Activated CD4-positive, alpha-beta T cell treated with anti-CD3 and anti-CD28 coated beads for 36 hours (primary cell): ENCODE data around the gene RRP7A. TPM values are rescaled to one million over a fixed set of nuclear protein-coding genes. Genes with fewer than 3 reads are reported as not detected.

Source experiments
- ATAC-seq: fragments of 200-7000 bp; cut with Tn5 transposase; one replicate; pipeline ENCODE4 v1.10.0; 2021; ENCODE audit warnings: mild to moderate bottlenecking, moderate library complexity
- CTCF ChIA-PET: fragments of 350-600 bp; sonication (Branson Sonifier 250); formaldehyde crosslinking; loops from one replicate; lab custom pipeline; 2021; ENCODE audit warnings: antibody characterized with exemption; lab: Charles Lee
- POLR2A ChIA-PET: fragments of 350-600 bp; sonication (Branson Sonifier 250); formaldehyde crosslinking; loops from one replicate; lab custom pipeline; 2021; ENCODE audit warnings: antibody characterized with exemption, inconsistent platforms; lab: Charles Lee
- DNase-seq: peaks from one replicate; pipeline ENCODE4 v3.0.0-alpha.2; 2020
- H3K27ac Mint-ChIP-seq: one replicate; pipeline ENCODE4 v1.8.0; 2021; ENCODE audit warnings: mixed read lengths
- H3K27me3 Mint-ChIP-seq: one replicate; pipeline ENCODE4 v1.8.0; 2021; ENCODE audit warnings: mixed read lengths
- H3K36me3 Mint-ChIP-seq: one replicate; pipeline ENCODE4 v1.8.0; 2021; ENCODE audit warnings: low read depth, mixed read lengths
- H3K4me1 Mint-ChIP-seq: one replicate; pipeline ENCODE4 v1.8.0; 2021; ENCODE audit warnings: mixed read lengths
- H3K4me3 Mint-ChIP-seq: one replicate; pipeline ENCODE4 v1.8.0; 2021; ENCODE audit warnings: mild to moderate bottlenecking, moderate library complexity, mixed read lengths
- H3K9me3 Mint-ChIP-seq: one replicate; pipeline ENCODE4 v1.8.0; 2021; ENCODE audit warnings: low read depth, mixed read lengths
- intact Hi-C, 2 experiments: fragments of 100-400 bp; cut with DNase I in 1 of 2; cut with micrococcal nuclease in 1 of 2; formaldehyde crosslinking; loops; one replicate each; pipeline versions ENCODE4 v1.14.2 to v1.15.1; 2022 to 2024; cut with DNase I, micrococcal nuclease
- total RNA-seq, 2 experiments: library from RNA; stranded (reverse); gene quantifications; one replicate each; pipeline ENCODE4 v1.2.3, GENCODE V29; 2021

Gene RRP7A
- total RNA-seq, 2 experiments from 2014 or later, result 95.6 to 98.1 TPM

DNA sequence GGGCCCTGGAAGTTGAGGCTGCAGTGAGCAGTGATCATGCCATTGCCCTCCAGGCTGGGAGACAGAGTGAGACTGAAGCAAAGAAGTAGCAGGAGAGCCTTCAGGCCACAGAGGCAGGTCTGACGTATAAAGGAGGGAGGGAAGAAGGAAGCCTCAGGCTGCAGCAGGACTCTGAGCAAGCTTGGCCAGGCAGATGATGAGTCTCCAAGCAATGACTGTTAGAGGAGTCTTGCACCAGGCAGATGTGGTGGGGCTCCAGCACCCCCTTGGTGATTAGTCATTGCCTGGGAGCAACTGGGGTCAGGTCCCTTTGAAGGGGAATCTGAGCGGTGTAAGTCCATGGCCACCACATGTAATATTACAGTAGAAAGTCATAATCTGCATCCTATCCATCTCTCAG lies 50.8 kb downstream of the RRP7A start:
- Mint-ChIP-seq H3K27ac (no peak overlapping the region), H3K27me3 (peaks cover 2% of the 10 kb centered on the region), H3K4me1 (no peaks in the 10 kb centered on the region), H3K36me3 (no peaks in the 10 kb centered on the region), H3K9me3 (no peaks in the 10 kb centered on the region), H3K4me3 (no peak overlapping the region)
- DNase-seq (no peak), ATAC-seq (no peak)
- CTCF ChIA-PET, result no interaction called here
- intact Hi-C loops, result no loop called here
- POLR2A ChIA-PET, result interaction anchor here (0.6 kb wide), 1 partner anchor 12 kb away, joined by 3 read pairs; no protein-coding TSS in a partner anchor

DNA sequence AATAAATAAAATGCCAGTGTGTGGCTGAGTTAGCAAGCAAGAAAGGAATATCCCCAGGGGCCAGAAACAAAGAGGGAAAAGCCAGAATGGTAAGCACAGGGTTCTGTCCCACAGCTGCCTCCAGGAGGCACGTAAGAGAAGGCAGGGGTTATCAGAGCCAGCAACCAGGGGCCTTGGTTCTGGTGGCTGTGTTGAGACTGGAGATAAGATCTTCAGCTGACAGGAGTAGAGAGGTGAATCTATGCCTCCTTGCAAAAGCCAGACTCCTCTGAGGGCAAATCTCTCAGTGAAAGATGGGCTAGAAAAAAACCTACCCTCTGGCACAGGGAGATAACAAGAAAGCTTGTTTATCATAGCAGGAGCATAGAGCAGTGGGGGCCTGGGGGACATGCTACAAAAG lies 57.6 kb downstream of the RRP7A start:
- no peak overlapping the region for H3K27ac Mint-ChIP-seq
- intact Hi-C loops, result no loop called here
- peaks cover 5% of the 10 kb centered on the region for H3K4me1 Mint-ChIP-seq
- DNase-seq (no peak), ATAC-seq (no peak)
- no peak overlapping the region for H3K4me3 Mint-ChIP-seq
- ChIA-PET POLR2A (no interaction called here), CTCF (interaction anchor here (0.7 to 1.1 kb wide), 2 partner anchors 10 to 97 kb away, joined by 3 read pairs; no protein-coding TSS in a partner anchor)
- H3K27me3 Mint-ChIP-seq, result peaks cover 20% of the 10 kb centered on the region
- H3K9me3 Mint-ChIP-seq, result no peaks in the 10 kb centered on the region
- H3K36me3 Mint-ChIP-seq, result no peaks in the 10 kb centered on the region

DNA sequence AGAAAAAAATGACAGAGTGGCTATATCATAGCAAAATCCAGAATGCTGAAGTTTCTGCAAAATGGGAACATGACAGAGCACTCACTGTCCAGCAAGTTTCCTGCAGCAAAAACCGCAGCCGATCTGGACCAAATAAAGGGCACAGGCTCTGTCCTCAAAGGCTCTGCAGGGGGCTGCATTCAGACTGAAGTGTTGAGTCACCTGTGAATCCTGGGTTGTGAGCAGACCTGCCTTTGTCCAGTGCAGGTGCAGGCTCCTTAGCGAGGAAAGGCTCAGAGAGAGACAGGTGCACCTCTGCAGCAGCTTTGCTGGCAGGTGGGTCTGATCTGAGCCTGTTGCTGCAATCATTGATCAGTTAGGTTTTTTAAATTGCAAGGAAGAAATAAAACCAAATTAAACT lies 58.1 kb downstream of the RRP7A start:
- Mint-ChIP-seq H3K9me3 (no peaks in the 10 kb centered on the region), H3K4me3 (no peak overlapping the region), H3K36me3 (no peaks in the 10 kb centered on the region), H3K27ac (no peak overlapping the region), H3K27me3 (peaks cover 20% of the 10 kb centered on the region), H3K4me1 (peaks cover 5% of the 10 kb centered on the region)
- ChIA-PET CTCF (interaction anchor here (0.7 to 1.1 kb wide), 2 partner anchors 9 to 96 kb away, joined by 3 read pairs; no protein-coding TSS in a partner anchor), POLR2A (no interaction called here)
- DNase-seq, result no peak
- intact Hi-C loops, result no loop called here
- ATAC-seq, result no peak

Other genes with a start within 250 kb of the RRP7A start
- 10 to 100 TPM; 64.1 to 68.3 TPM for gene TCF20, start 249.1 kb downstream of the RRP7A start, total RNA-seq
- gene NFAM1, start 87.4 kb downstream of the RRP7A start, total RNA-seq, result under 1 TPM; 0.11 to 0.21 TPM
- gene SERHL2, start 34.2 kb upstream of the RRP7A start, total RNA-seq, result 1 to 10 TPM in 1 of 2 experiments, under 1 TPM in 1; 0.78 to 2.1 TPM
- gene POLDIP3, start 95.1 kb upstream of the RRP7A start, total RNA-seq, result 10 to 100 TPM; 77.6 to 88.6 TPM
- under 1 TPM; 0.54 to 0.69 TPM for gene ATP5MGL, start 120.8 kb upstream of the RRP7A start, total RNA-seq
- 100 to 1,000 TPM in 1 of 2 experiments, 10 to 100 TPM in 1; 79.5 to 101 TPM for gene CYB5R3, start 129.6 kb upstream of the RRP7A start, total RNA-seq
- not detected for gene A4GALT, start 201.1 kb upstream of the RRP7A start, total RNA-seq